CD4-positive, alpha-beta T cell treated with Interleukin-1 beta for 1 hour (primary cell): ENCODE results near the gene METAP2.
A peak's percentile ranks its signal among the peaks of the same experiment; 100 is the strongest.

Source experiments
- DNase-seq, 2 donors: peaks; one replicate each; pipeline ENCODE4 v3.0.0-alpha.2; 2020 to 2022

METAP2 gene

GRCh38 chr12:95516757-95517156 lies 42.8 kb downstream of the METAP2 start:
- no peak for DNase-seq

- DNase-seq, result no peak
These were observed 43.3 kb downstream of the METAP2 start for GRCh38 chr12:95517246-95517645.

- DNase-seq, result no peak
These were observed 45.0 kb downstream of the METAP2 start for GRCh38 chr12:95518944-95519343.

GRCh38 chr12:95520816-95521215 lies 46.9 kb downstream of the METAP2 start:
- DNase-seq, result no peak

- DNase-seq, result no peak
These were observed 48.7 kb downstream of the METAP2 start for GRCh38 chr12:95522692-95523091.

GRCh38 chr12:95528431-95528830 lies 54.5 kb downstream of the METAP2 start:
- no peak for DNase-seq

- DNase-seq, result no peak
These were observed 55.8 kb downstream of the METAP2 start for GRCh38 chr12:95529693-95530225.

- DNase-seq, result no peak
These were observed 58.9 kb downstream of the METAP2 start for GRCh38 chr12:95532851-95533250.

GRCh38 chr12:95533985-95534384 lies 60.0 kb downstream of the METAP2 start:
- no peak for DNase-seq

GRCh38 chr12:95538006-95538405 lies 64.1 kb downstream of the METAP2 start:
- no peak for DNase-seq

- no peak for DNase-seq
These were observed 64.7 kb downstream of the METAP2 start for GRCh38 chr12:95538656-95539055.

GRCh38 chr12:95541436-95541835 lies 67.5 kb downstream of the METAP2 start:
- no peak for DNase-seq

GRCh38 chr12:95543305-95543704 lies 69.4 kb downstream of the METAP2 start:
- DNase-seq, result no peak

GRCh38 chr12:95544756-95545155 lies 70.8 kb downstream of the METAP2 start:
- no peak for DNase-seq

GRCh38 chr12:95545303-95545702 lies 71.4 kb downstream of the METAP2 start:
- no peak for DNase-seq

- DNase-seq, result no peak
These were observed 72.0 kb downstream of the METAP2 start for GRCh38 chr12:95545731-95546490.

- DNase-seq, result no peak
These were observed 72.5 kb downstream of the METAP2 start for GRCh38 chr12:95546491-95546813.

GRCh38 chr12:95547522-95548055 lies 73.6 kb downstream of the METAP2 start:
- DNase-seq, result peak in 1 of 2 donors; percentile 12

- DNase-seq, result peak; percentile 8 to 10
These were observed 74.1 kb downstream of the METAP2 start for GRCh38 chr12:95548056-95548538.

GRCh38 chr12:95548539-95549391 lies 74.8 kb downstream of the METAP2 start:
- DNase-seq, result peak; percentile 73 to 80

- no peak for DNase-seq
These were observed 75.6 kb downstream of the METAP2 start for GRCh38 chr12:95549392-95550084.

- no peak for DNase-seq
These were observed 77.4 kb downstream of the METAP2 start, which contains the start of gene USP44 for GRCh38 chr12:95551305-95551704. TSS of gene USP44 (minus strand) at chr12:95551476. CDS start at chr12:95534256, 17,220 bp downstream.
